Measurements from ENCODE around the gene ITM2C. TPM values are rescaled to one million over a fixed set of nuclear protein-coding genes. Genes with fewer than 3 reads are reported as not detected.

Gene ITM2C
- total and polyA plus RNA-seq, 8 donors = 26.2 to 96.3 (median 41.0) TPM

DNA sequence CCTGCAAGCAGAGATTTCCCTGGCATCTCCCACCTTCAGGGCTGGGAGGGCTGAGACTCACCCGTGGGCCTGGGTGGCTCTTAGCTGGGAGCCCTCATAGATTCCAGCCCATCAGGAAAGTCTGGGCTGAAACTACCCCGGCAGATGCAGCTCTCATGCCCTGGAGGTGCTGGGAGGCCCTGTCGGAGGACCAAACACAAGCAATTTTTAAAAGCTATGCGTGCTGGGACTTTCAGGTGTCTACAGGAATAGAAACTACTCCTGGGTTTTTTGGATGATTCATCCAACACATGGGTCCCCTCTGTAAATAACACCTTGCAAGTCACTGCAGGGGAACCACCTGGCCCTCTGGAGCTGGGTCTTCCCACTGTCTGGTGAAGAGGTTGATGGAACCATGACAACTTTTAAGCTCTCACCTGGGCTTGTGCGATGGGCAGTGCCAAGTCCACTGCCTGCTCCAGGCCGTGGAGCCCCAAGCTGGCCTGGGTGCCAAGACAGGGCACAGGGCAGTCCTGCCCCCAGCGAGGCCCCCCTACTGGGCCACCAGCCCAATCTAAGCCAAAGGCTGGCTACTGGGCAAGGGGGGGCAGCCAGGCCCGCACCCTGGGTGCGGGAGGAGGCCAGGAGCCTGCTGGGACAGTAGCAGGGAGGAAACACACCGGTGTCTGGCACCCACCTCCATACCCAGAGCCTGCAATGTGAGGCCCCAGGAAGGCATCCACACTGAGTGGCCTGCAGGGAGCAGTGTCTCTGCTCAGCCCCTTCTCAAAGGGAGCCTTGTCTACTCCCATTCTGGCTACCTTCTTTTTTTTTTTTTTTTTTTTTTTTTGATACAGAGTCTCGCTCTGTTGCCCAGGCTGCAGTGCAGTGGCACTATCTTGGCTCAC lies 61.4 kb downstream of the ITM2C start:
- H3K27ac ChIP-seq = no peak overlapping the region
- no peaks in the 10 kb centered on the region for H3K4me1 ChIP-seq
- WGBS, 2 donors = 81 to 83% methylated on average over 11 of the region's 11 CpGs
- ATAC-seq = no peak
- TF ChIP-seq, protein P1, sequence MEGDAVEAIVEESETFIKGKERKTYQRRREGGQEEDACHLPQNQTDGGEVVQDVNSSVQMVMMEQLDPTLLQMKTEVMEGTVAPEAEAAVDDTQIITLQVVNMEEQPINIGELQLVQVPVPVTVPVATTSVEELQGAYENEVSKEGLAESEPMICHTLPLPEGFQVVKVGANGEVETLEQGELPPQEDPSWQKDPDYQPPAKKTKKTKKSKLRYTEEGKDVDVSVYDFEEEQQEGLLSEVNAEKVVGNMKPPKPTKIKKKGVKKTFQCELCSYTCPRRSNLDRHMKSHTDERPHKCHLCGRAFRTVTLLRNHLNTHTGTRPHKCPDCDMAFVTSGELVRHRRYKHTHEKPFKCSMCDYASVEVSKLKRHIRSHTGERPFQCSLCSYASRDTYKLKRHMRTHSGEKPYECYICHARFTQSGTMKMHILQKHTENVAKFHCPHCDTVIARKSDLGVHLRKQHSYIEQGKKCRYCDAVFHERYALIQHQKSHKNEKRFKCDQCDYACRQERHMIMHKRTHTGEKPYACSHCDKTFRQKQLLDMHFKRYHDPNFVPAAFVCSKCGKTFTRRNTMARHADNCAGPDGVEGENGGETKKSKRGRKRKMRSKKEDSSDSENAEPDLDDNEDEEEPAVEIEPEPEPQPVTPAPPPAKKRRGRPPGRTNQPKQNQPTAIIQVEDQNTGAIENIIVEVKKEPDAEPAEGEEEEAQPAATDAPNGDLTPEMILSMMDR (IDR thresholded peaks at IDR 0.05) = no peak
- no peak overlapping the region for H3K4me3 ChIP-seq
- intact Hi-C loops (cut with DNase I) = loop anchor here in 1 of 3 donors (2.0 kb wide), 1 partner anchor 53 kb away; no protein-coding TSS in a partner anchor
- H3K36me3 ChIP-seq = no peaks in the 10 kb centered on the region
- H3K9me3 ChIP-seq = no peaks in the 10 kb centered on the region
- FAIRE-seq = no peak
- DNase-seq = peak in 1 of 6 donors; percentile 8
- no peaks in the 10 kb centered on the region for H3K27me3 ChIP-seq

DNA sequence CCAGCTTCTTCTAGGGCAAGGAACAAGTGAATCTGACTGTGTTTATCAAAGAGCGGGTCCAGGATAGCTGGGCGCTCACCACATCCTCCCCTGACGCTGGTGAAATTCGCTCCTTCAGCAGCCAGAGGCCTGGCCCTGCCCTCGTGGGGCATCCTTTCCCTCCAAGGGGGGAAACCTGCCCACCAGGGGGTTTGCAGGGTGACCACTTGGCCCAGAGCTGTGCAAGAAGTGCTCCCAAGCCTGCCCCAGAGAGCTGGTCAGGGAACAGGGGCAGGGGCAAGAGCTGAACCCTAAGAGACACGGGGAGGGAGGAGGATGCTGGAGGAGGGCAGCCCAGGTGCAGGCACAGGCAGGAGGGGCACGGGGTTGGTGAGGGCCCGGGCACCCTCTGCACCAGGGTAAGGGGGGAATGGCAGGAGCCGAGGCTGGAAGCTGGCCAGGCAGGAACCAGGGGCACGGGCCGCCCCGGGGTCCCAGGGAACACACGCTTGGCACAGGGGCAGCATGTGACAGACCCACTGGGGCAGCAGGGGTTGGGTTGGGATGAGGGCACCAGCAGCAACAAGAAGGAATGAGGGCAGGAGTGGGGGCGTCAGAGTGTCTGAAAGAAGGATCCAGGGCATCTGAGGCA lies 63.1 kb downstream of the ITM2C start:
- TF ChIP-seq, protein P1 (IDR thresholded peaks at IDR 0.05) = no peak
- ATAC-seq (no peak), FAIRE-seq (no peak), DNase-seq (peak in 2 of 6 donors; percentile 6 to 36)
- intact Hi-C loops (cut with DNase I) = loop anchor here in 1 of 3 donors (2.0 kb wide), 1 partner anchor 55 kb away; no protein-coding TSS in a partner anchor
- Histone ChIP-seq H3K36me3 (no peaks in the 10 kb centered on the region), H3K27ac (no peak overlapping the region), H3K4me1 (no peaks in the 10 kb centered on the region), H3K4me3 (no peak overlapping the region), H3K27me3 (no peaks in the 10 kb centered on the region), H3K9me3 (no peaks in the 10 kb centered on the region)
- 70 to 79% methylated on average over 14 of the region's 14 CpGs for WGBS, 2 donors

Other genes starting within 250 kb of the ITM2C start
- 10 to 100 TPM; 15.9 to 41.6 (median 22.0) TPM for gene CAB39, start 152.1 kb upstream of the ITM2C start, total RNA-seq
- gene CAB39, start 152.1 kb upstream of the ITM2C start, polyA plus RNA-seq = 10 to 100 TPM in 1 of 2 donors, 1 to 10 TPM in 1; 9.9 to 15.3 TPM
- under 1 TPM in 4 of 6 donors, not detected in 2; 0.03 to 0.12 (median 0.06) TPM for gene GPR55, start 60.3 kb downstream of the ITM2C start, total RNA-seq
- gene GPR55, start 60.3 kb downstream of the ITM2C start, polyA plus RNA-seq = under 1 TPM in 1 of 2 donors, not detected in 1; 0.02 TPM
- not detected for gene SPATA3, start 131.2 kb downstream of the ITM2C start, total RNA-seq
- gene SPATA3, start 131.2 kb downstream of the ITM2C start, polyA plus RNA-seq = not detected
- gene C2orf72, start 172.6 kb downstream of the ITM2C start, total RNA-seq = 10 to 100 TPM in 2 of 6 donors, 1 to 10 TPM in 4; 5.3 to 12.5 (median 8.4) TPM
- 10 to 100 TPM; 16.1 to 31.2 TPM for gene C2orf72, start 172.6 kb downstream of the ITM2C start, polyA plus RNA-seq
- 10 to 100 TPM; 13.4 to 33.4 (median 25.1) TPM for gene PSMD1, start 191.9 kb downstream of the ITM2C start, total RNA-seq
- gene PSMD1, start 191.9 kb downstream of the ITM2C start, polyA plus RNA-seq = 10 to 100 TPM; 20.2 to 35.6 TPM

Measured in pancreas (tissue), 10 donors.